Stimulated activated CD4-positive, alpha-beta T cell treated with anti-CD3 and anti-CD28 coated beads, Interleukin-4, amount 100 ng/mL, for 24 hours (primary cell): ENCODE results near the gene ADGRG2.

Experiments
- DNase-seq: peaks from one replicate; pipeline ENCODE4 v3.0.0-alpha.2; 2020

The ADGRG2 gene

GRCh38 chrX:18946611-18947010 lies 175.7 kb downstream of the ADGRG2 start:
- DNase-seq: no peak

DNA sequence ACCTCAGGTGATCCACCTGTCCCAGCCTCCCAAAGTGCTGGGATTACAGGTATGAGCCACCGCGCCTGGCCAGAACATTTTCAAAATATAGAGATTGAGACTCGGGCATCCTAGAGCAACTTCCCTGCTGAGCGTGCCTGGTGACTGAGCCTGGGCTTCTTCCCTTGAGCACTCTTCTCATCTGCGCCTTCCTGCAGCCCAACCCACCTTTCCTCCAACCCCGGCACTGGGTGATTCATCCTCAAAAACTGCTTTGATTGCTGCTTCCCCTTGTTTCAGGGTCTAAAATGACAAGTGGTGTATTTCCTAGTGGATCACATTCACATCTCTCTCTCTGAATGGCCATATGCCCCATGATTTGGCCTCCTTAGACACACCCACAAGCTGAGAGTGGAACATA lies 176.1 kb downstream of the ADGRG2 start:
- DNase-seq: no peak

DNA sequence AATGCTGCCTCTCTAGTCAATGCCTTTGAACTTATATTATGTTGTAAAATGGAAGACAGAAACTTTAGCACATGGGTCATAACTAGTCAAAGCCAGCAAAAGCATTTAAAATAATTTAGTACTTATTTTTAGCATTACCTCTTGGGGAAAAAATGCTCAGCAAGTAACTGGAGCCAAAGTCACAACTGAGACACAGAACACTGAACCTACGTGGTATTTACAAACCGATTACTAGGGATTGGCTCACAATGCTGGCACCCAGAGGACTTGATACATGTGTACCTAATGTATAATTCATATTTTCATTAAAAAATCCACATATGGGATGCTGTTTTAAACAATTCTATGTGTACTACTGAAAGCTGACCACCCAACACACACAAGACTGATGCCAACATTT lies 176.8 kb downstream of the ADGRG2 start:
- DNase-seq: no peak

DNA sequence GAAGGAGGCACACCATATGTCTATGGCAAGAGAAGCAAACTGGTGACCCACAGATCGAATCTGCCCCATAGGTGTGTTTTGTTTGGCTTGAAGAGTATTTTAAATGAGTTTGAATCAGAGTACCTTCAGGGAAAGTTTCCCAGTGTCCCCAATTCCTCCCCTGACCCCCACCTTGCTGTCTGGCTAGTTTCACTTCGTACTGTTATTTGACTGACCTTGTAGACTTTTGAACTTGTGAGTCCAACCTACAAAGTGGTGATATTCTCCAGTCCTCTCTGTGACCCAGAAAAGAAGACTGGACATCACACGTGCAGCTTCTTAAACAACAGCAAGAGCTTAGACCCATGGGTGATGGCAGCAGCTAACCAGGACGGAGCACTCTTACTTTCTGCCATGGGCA lies 177.8 kb downstream of the ADGRG2 start:
- DNase-seq: no peak

DNA sequence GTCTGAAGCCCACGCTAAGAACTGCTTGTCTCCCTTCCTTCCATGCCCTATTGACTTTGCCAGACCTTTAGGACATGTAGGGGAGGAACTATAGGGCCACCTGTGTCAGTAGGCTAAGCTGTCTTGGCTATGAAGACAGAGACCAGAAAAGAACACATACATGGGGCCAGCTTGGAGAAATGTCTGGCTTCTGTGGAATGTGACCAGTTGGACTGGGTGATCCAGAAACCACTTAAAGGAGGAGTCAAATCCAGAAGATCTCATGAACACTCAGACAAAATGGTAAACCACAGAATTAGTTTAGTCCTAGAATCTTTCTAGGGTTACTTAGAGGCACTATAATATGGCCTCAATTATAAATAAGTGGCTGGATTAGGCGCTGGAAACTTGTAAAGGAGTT lies 180.4 kb downstream of the ADGRG2 start:
- no peak for DNase-seq
